Activated T-cell treated with anti-CD3 and anti-CD28 coated beads, Interleukin-2, amount 50 U/mL, for 4 hours (primary cell): ENCODE data around the gene BMAL1. TPM values are rescaled to one million over a fixed set of nuclear protein-coding genes. Genes with fewer than 3 reads are reported as not detected.

Experiments used
- ATAC-seq, 2 donors: fragments of 200-7000 bp; cut with Tn5 transposase; one replicate each; pipeline ENCODE4 v1.10.0; 2021
- DNase-seq: peaks from one replicate; pipeline ENCODE4 v3.0.0-alpha.2; 2020
- H3K27me3 Mint-ChIP-seq: one replicate; pipeline ENCODE4 v1.8.0; 2021; ENCODE audit warnings: low read depth, mixed read lengths
- H3K36me3 Mint-ChIP-seq: one replicate; pipeline ENCODE4 v1.8.0; 2022; ENCODE audit warnings: mixed read lengths; ENCODE audit not compliant: insufficient read depth
- H3K4me1 Mint-ChIP-seq: one replicate; pipeline ENCODE4 v1.8.0; 2021; ENCODE audit warnings: low read depth, mixed read lengths
- H3K4me3 Mint-ChIP-seq: one replicate; pipeline ENCODE4 v1.8.0; 2021; ENCODE audit warnings: mild to moderate bottlenecking, moderate library complexity, mixed read lengths
- H3K9me3 Mint-ChIP-seq: one replicate; pipeline ENCODE4 v1.8.0; 2021; ENCODE audit warnings: mixed read lengths
- total RNA-seq, 3 donors: library from RNA; stranded (reverse); gene quantifications; one replicate each; pipeline ENCODE4 v1.2.1, GENCODE V29; 2021

BMAL1 gene
- total RNA-seq, 3 donors from 2014 or later = 8.8 to 15.5 (median 14.0) TPM

DNA sequence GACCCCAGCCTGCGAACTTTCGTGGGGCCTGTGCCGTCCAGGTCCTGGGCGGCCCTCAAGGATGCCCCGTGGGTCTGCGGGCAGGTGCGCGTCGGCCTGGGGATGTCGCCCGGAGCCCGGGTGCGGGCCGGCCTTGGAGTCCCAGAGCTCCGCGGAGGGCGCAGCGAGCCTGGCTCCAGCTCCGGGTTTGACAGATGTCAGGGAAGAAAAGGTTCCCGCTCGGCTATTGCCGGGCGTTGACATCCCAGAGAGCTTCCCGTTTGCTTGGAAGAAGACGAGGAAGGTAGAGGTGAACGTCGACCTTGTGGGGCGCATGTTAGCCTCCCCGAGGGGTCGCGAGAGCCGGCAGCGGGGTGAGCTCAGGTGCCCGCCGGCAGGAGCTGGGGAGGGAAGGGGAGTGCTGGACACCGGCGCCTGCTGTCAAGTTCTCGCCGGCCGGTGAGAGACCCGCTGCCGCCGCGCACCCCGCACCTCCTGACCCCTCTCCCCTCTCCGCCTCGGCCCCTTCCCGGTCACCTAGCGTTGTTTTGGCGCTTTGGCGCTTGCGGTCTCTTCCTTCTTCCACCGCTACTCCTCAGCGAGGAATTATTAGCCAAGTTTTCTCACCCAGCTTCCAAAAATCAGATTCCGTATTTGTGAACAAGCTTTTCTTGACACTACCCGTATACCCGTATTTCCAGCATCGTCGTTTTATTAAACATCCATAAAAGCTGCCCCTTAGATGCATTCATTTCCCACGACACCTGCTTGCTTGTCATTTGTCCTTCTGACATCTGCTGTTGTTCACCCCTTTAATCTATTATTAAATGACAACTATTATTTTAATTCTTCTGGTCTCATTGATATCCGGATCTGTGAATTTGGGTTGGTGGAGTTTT lies 1.3 kb downstream of the BMAL1 start:
- H3K9me3 Mint-ChIP-seq = no peaks in the 10 kb centered on the region
- H3K36me3 Mint-ChIP-seq = peaks cover 4% of the 10 kb centered on the region
- ATAC-seq (no peak), DNase-seq (no peak)
- peak overlapping the region; percentile 92 for H3K4me3 Mint-ChIP-seq
- peaks cover 65% of the 10 kb centered on the region for H3K4me1 Mint-ChIP-seq
- no peaks in the 10 kb centered on the region for H3K27me3 Mint-ChIP-seq

DNA sequence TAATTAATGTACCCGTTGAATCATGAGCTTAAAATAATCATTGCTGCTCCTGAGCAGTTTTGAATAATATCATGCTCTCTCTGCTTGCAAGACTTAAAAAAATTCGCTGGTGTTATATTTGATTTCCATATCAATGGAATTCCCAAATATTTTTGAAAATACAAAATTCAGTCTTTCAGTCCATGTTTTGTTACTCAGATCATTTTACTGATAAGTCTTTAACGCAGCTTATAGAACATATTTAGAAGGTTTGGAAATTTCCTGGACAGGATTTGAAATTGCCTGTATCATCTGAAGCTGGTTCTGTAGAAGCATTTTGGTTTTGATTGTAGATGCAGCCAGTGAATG lies 1.9 kb downstream of the BMAL1 start:
- Mint-ChIP-seq H3K9me3 (no peaks in the 10 kb centered on the region), H3K4me3 (peak overlapping the region; percentile 92), H3K36me3 (peaks cover 4% of the 10 kb centered on the region), H3K27me3 (no peaks in the 10 kb centered on the region), H3K4me1 (peaks cover 67% of the 10 kb centered on the region)
- no peak for DNase-seq
- no peak for ATAC-seq

DNA sequence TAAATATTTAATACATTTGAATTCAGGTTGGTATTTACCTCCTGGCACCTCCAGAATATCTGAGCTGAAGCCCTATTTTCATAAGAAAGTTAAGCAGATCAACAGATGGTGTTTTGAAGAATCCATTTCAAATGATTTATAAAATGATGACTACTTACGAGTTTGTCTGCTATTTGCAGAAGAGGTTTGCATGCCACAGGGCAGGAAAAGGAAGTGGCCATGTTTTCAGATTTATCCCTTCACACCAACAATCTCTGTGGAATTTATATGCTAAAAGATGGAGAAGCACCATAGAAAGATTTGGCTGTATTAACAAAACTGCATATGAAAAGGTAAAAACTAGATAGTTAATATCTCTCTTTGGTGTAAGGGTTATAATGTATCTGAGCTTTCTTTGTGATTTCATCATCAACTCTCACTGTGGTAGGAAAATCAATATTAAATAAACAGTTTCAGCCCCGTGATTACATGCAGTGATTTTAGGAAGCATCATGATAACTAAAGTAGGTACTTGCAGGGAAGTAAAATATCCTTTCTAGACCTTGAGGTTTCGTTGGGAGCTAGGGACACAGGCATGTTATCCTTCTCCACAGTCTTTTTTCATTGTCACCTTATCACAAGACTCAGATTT lies 2.6 kb downstream of the BMAL1 start:
- H3K4me3 Mint-ChIP-seq = peak overlapping the region; percentile 92

GRCh38 chr11:13280777-13281176 lies 3.2 kb downstream of the BMAL1 start:
- peaks cover 8% of the 10 kb centered on the region for H3K36me3 Mint-ChIP-seq
- ATAC-seq = no peak
- peak overlapping the region; percentile 48 for H3K4me3 Mint-ChIP-seq
- H3K4me1 Mint-ChIP-seq = peaks cover 79% of the 10 kb centered on the region
- H3K27me3 Mint-ChIP-seq = no peaks in the 10 kb centered on the region
- no peak for DNase-seq
- no peaks in the 10 kb centered on the region for H3K9me3 Mint-ChIP-seq

More for the DNA sequence above, 2.6 kb downstream of the BMAL1 start:
- no peak for DNase-seq
- H3K36me3 Mint-ChIP-seq = peaks cover 8% of the 10 kb centered on the region
- H3K27me3 Mint-ChIP-seq = no peaks in the 10 kb centered on the region
- peaks cover 75% of the 10 kb centered on the region for H3K4me1 Mint-ChIP-seq
- ATAC-seq = no peak
- no peaks in the 10 kb centered on the region for H3K9me3 Mint-ChIP-seq

DNA sequence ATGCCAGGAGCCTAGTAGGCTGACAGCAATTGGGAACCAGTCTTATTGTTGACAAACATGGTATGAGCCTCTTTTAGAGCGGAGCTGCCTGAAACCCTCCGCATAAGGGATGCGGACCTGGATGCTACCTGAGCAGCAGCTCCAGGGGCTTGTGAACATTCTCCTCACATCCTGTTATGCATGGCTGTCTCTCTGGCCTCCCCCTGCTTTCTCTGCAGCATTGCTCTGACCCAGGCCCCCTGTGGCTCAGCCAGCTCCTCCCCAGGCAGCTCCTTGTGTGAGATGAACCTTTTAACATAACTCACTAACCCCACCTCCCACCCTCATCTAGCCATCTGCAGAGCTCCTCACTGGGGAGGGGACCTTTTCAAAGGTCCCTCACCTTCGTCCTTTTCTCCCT lies 6.0 kb downstream of the BMAL1 start:
- ATAC-seq (no peak), DNase-seq (no peak)
- Mint-ChIP-seq H3K4me3 (no peak overlapping the region), H3K9me3 (no peaks in the 10 kb centered on the region), H3K27me3 (no peaks in the 10 kb centered on the region), H3K4me1 (peaks cover 90% of the 10 kb centered on the region), H3K36me3 (peaks cover 14% of the 10 kb centered on the region)

- H3K27me3 Mint-ChIP-seq = no peaks in the 10 kb centered on the region
- H3K36me3 Mint-ChIP-seq = peaks cover 17% of the 10 kb centered on the region
- DNase-seq = no peak
- no peaks in the 10 kb centered on the region for H3K9me3 Mint-ChIP-seq
- H3K4me1 Mint-ChIP-seq = peaks cover 92% of the 10 kb centered on the region
- peak overlapping the region; percentile 22 for H3K4me3 Mint-ChIP-seq
- ATAC-seq = peak; percentile 56 to 66
Observed at GRCh38 chr11:13284776-13285588, 7.4 kb downstream of the BMAL1 start.

GRCh38 chr11:13286279-13286821 lies 8.8 kb downstream of the BMAL1 start:
- DNase-seq (no peak), ATAC-seq (no peak)
- H3K9me3 Mint-ChIP-seq = no peaks in the 10 kb centered on the region
- peaks cover 90% of the 10 kb centered on the region for H3K4me1 Mint-ChIP-seq
- peak overlapping the region; percentile 13 for H3K4me3 Mint-ChIP-seq
- no peaks in the 10 kb centered on the region for H3K27me3 Mint-ChIP-seq
- peaks cover 20% of the 10 kb centered on the region for H3K36me3 Mint-ChIP-seq

GRCh38 chr11:13287036-13287435 lies 9.4 kb downstream of the BMAL1 start:
- ATAC-seq = peak; percentile 77 to 86
- H3K4me1 Mint-ChIP-seq = peaks cover 89% of the 10 kb centered on the region
- no peak for DNase-seq
- no peaks in the 10 kb centered on the region for H3K9me3 Mint-ChIP-seq
- peaks cover 16% of the 10 kb centered on the region for H3K36me3 Mint-ChIP-seq
- no peaks in the 10 kb centered on the region for H3K27me3 Mint-ChIP-seq
- H3K4me3 Mint-ChIP-seq = no peak overlapping the region

GRCh38 chr11:13287681-13288080 lies 10.1 kb downstream of the BMAL1 start:
- Mint-ChIP-seq H3K9me3 (no peaks in the 10 kb centered on the region), H3K27me3 (no peaks in the 10 kb centered on the region), H3K4me1 (peaks cover 85% of the 10 kb centered on the region), H3K4me3 (no peak overlapping the region), H3K36me3 (peaks cover 16% of the 10 kb centered on the region)
- DNase-seq (no peak), ATAC-seq (no peak)

DNA sequence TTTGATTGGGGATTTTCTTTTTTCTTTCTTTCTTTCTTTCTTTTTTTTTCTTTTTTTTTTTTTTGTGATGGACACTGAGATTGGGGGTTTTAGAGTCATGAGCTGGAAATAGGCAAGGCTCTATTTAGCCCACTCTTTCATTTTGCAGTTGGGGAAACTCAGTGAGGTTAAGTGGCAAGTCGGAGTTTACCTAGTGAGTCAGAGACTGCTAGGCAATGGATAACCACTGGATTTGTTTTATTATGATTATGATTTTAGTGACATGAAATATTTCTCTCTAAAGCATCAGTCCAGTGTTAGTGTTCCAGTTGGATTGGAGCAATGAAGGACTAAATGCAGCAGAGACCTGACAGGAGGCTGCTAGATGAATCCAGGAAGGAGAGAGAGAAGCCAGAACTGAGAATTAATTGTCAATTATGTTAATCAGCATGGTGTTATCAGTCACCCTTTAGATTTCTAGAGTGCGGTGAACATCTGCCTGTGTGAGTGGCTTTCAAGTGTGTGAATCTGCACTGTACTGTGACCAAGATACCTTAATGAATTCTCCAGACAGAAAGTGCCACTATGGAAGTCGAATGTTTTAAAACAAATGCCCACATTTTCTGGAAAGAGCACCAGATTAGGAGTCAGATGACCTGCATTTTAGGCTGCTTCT lies 10.9 kb downstream of the BMAL1 start:
- Mint-ChIP-seq H3K4me3 (peak overlapping the region; percentile 51), H3K27me3 (no peaks in the 10 kb centered on the region), H3K9me3 (no peaks in the 10 kb centered on the region), H3K36me3 (peaks cover 16% of the 10 kb centered on the region), H3K4me1 (peaks cover 85% of the 10 kb centered on the region)
- no peak for DNase-seq
- ATAC-seq = peak; percentile 38 to 42

GRCh38 chr11:13289081-13289480 lies 11.5 kb downstream of the BMAL1 start:
- Mint-ChIP-seq H3K4me1 (peaks cover 87% of the 10 kb centered on the region), H3K9me3 (no peaks in the 10 kb centered on the region), H3K36me3 (peaks cover 16% of the 10 kb centered on the region), H3K4me3 (no peak overlapping the region), H3K27me3 (no peaks in the 10 kb centered on the region)
- ATAC-seq (no peak), DNase-seq (no peak)

DNA sequence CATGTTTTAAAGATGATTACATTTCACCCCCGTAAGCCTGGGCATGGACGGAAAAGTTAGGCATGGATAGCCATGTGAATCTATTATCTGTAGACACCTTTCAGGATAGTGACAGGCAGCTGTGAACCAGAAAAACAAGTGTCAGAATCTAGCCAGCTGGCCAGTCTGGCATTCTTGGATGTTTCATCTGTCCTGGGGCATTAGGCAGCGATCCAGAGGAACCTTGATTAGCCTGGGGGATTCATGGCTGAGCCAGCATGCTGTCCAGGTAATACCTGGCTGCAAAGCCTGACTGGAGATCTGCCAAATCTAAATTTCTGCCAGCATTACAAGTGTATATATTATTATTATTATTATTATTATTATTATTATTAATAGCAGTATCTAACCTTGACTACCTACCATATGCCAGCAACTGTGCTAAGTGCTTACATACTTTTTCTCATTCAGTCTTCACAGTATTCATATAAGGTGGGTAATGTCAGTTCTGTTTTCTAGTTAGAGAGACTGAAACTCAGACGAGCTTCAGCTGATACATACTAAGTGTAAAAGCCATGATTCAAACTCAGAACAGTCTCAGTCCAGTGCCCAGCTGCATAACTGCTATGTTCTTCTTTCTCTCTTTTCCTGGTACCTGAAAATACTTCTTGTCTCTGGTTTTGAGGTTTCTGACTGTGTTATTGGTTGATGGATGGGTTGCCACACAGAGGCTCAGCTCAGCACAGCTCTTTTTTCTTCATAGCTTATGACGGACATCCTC lies 12.8 kb downstream of the BMAL1 start:
- DNase-seq = no peak
- H3K9me3 Mint-ChIP-seq = no peaks in the 10 kb centered on the region
- ATAC-seq = no peak
- H3K4me3 Mint-ChIP-seq = no peak overlapping the region
- no peaks in the 10 kb centered on the region for H3K27me3 Mint-ChIP-seq
- peaks cover 89% of the 10 kb centered on the region for H3K4me1 Mint-ChIP-seq
- peaks cover 12% of the 10 kb centered on the region for H3K36me3 Mint-ChIP-seq

GRCh38 chr11:13291361-13291760 lies 13.8 kb downstream of the BMAL1 start:
- ATAC-seq (no peak), DNase-seq (no peak)
- Mint-ChIP-seq H3K9me3 (no peaks in the 10 kb centered on the region), H3K4me1 (peaks cover 93% of the 10 kb centered on the region), H3K4me3 (no peak overlapping the region), H3K27me3 (no peaks in the 10 kb centered on the region), H3K36me3 (peaks cover 12% of the 10 kb centered on the region)
